ENCODE data around the gene ITPRIPL2.

- no peak for TF ChIP-seq CTCF (IDR thresholded peaks at IDR 0.05)
- TF ChIP-seq POLR2A (IDR thresholded peaks at IDR 0.05) = no peak
These were observed 18.1 kb upstream of the ITPRIPL2 start for GRCh38 chr16:19095654-19096053.
